Ectodermal cell (in vitro differentiated cells): ENCODE results near the gene MAS1L.

ENCODE experiments used
- H3K27ac ChIP-seq: 2 replicates; pipeline ENCODE4 v1.7.0; 2013; ENCODE audit warnings: mild to moderate bottlenecking, low read depth, low read length; ENCODE audit not compliant: insufficient read depth, poor library complexity, severe bottlenecking
- H3K27me3 ChIP-seq: 2 replicates; pipeline ENCODE4 v1.7.0; 2013; ENCODE audit warnings: mild to moderate bottlenecking, low read length; ENCODE audit not compliant: insufficient read depth, control insufficient read depth, poor library complexity, severe bottlenecking
- H3K36me3 ChIP-seq: one replicate; pipeline ENCODE4 v1.7.0; 2013; ENCODE audit warnings: low read length; ENCODE audit not compliant: control insufficient read depth, insufficient read depth
- H3K4me1 ChIP-seq: one replicate; pipeline ENCODE4 v1.7.0; 2013; ENCODE audit warnings: low read length; ENCODE audit not compliant: control insufficient read depth, insufficient read depth
- H3K4me3 ChIP-seq: 2 replicates; pipeline ENCODE4 v1.7.0; 2013; ENCODE audit warnings: low read depth, low read length, control low read depth; ENCODE audit not compliant: insufficient read depth
- H3K9me3 ChIP-seq: 2 replicates; pipeline ENCODE4 v1.7.0; 2013; ENCODE audit warnings: mild to moderate bottlenecking, low read length, moderate library complexity; ENCODE audit not compliant: control insufficient read depth
- WGBS, 2 experiments: methylation state at CpG; one replicate each; pipeline ENCODE4 v1.1.7; 2013; ENCODE audit warnings: missing lambda C conversion rate in 2 of 2; 5-methylcytosine and 5-hydroxymethylcytosine counted together

The MAS1L gene

DNA sequence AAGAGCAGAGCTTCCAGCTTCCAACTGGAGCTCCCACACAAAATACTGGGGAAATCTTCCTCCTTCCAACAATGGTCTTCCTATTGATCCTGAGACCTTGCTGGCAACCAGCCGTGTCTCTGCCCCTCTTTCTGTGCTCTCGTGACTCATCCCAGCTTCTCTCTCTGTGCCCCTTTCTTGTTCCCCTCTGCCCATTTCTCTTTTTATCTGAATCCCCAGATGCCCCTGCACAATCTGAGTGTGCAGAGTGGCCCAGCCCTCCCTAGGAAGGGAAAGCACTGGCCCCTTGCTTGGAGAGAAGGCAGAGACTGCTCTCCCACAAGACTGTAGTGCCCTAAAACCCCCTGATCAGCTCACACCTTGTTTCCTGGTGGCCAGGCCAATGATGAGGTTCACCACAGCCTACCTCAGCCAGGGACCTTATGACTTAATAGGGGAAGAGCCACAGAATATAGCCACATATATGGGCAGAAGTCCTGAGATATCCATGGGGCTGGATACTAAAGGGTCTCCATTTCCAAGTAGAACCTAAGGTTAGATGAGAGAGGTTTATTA is 23.1 kb upstream of the MAS1L start:
- Histone ChIP-seq H3K27me3 (no peaks in the 10 kb centered on the region), H3K27ac (no peak overlapping the region), H3K9me3 (no peaks in the 10 kb centered on the region), H3K4me3 (no peak overlapping the region), H3K4me1 (peaks cover 3% of the 10 kb centered on the region), H3K36me3 (no peaks in the 10 kb centered on the region)
- 70 to 82% methylated on average over 2 of the region's 2 CpGs for WGBS, 2 experiments

GRCh38 chr6:29510202-29510601 is 22.4 kb upstream of the MAS1L start:
- H3K27ac ChIP-seq = no peak overlapping the region
- no peak overlapping the region for H3K4me3 ChIP-seq
- 42 to 63% methylated on average over 2 to 4 of the region's 4 CpGs for WGBS, 2 experiments
- H3K4me1 ChIP-seq = peaks cover 3% of the 10 kb centered on the region
- no peaks in the 10 kb centered on the region for H3K9me3 ChIP-seq
- no peaks in the 10 kb centered on the region for H3K36me3 ChIP-seq
- H3K27me3 ChIP-seq = no peaks in the 10 kb centered on the region

GRCh38 chr6:29509711-29510110 is 22.0 kb upstream of the MAS1L start:
- H3K27ac ChIP-seq = no peak overlapping the region
- no peaks in the 10 kb centered on the region for H3K36me3 ChIP-seq
- H3K4me3 ChIP-seq = no peak overlapping the region
- H3K27me3 ChIP-seq = no peaks in the 10 kb centered on the region
- H3K4me1 ChIP-seq = peaks cover 3% of the 10 kb centered on the region
- H3K9me3 ChIP-seq = no peaks in the 10 kb centered on the region
- WGBS, 2 experiments = 88 to 89% methylated on average over 9 of the region's 9 CpGs

GRCh38 chr6:29509239-29509638 is 21.5 kb upstream of the MAS1L start:
- no peaks in the 10 kb centered on the region for H3K27me3 ChIP-seq
- no peaks in the 10 kb centered on the region for H3K36me3 ChIP-seq
- WGBS, 2 experiments = 88 to 89% methylated on average over 6 of the region's 6 CpGs
- H3K9me3 ChIP-seq = no peaks in the 10 kb centered on the region
- H3K27ac ChIP-seq = no peak overlapping the region
- H3K4me3 ChIP-seq = no peak overlapping the region
- H3K4me1 ChIP-seq = peaks cover 3% of the 10 kb centered on the region

DNA sequence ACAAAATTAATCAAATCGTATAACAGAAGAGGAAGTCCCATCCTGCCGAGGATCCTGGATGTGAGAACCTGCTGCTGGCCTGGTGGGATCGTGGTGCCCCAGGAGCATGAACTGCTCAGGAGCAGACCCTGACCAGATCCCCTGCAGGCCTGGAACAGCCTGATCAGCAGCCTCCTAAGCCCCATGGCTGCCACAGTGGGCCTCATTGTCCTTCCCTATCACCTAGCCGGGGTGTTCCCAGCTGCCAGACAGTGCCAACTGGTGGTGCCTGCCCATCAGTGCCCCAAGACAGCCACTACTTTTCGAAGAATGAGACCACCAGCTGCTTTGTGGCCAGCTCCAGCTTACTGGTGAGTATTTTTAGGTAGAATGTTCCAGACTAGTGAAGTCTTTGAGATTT is 19.6 kb upstream of the MAS1L start:
- Histone ChIP-seq H3K36me3 (no peaks in the 10 kb centered on the region), H3K27ac (no peak overlapping the region), H3K9me3 (no peaks in the 10 kb centered on the region), H3K27me3 (no peaks in the 10 kb centered on the region), H3K4me3 (no peak overlapping the region), H3K4me1 (peaks cover 3% of the 10 kb centered on the region)
- 92 to 94% methylated on average over 5 of the region's 5 CpGs for WGBS, 2 experiments

DNA sequence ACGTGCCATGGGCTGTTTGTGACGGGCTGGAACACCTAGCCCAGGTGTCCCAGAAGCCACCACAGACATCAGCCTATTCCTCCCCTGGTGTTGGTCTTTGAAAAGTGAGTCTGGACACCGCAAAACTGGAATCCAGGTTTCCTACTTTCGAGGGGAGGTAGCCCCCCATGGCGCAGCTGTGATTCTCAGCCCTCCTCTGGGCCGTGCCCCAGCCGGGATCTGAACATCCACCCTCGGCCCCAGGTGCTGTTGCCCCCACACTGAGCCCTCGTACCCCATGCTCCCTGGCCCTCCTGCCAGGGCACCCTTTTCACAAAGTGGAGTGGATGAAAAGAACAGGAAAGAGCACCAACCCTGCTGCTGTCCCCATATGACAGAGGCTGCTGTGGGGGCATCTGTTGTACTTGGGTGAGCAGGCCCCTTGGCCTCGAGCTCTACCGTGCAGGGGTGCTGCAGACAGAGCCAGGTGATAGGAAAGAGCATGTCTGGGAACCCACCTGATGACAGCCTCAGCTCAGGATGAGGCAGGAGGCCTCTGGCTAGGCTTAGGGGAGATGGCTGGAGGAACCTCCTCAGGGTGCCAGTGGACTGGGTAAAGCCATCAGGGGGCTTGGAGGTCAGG is 18.8 kb upstream of the MAS1L start:
- 85 to 91% methylated on average over 11 of the region's 11 CpGs for WGBS, 2 experiments
- H3K27me3 ChIP-seq = no peaks in the 10 kb centered on the region
- H3K9me3 ChIP-seq = no peaks in the 10 kb centered on the region
- no peak overlapping the region for H3K4me3 ChIP-seq
- H3K36me3 ChIP-seq = no peaks in the 10 kb centered on the region
- H3K4me1 ChIP-seq = peaks cover 3% of the 10 kb centered on the region
- no peak overlapping the region for H3K27ac ChIP-seq

GRCh38 chr6:29505808-29506207 is 18.1 kb upstream of the MAS1L start:
- no peaks in the 10 kb centered on the region for H3K9me3 ChIP-seq
- no peak overlapping the region for H3K4me3 ChIP-seq
- H3K27ac ChIP-seq = no peak overlapping the region
- H3K27me3 ChIP-seq = no peaks in the 10 kb centered on the region
- H3K36me3 ChIP-seq = no peaks in the 10 kb centered on the region
- 92 to 98% methylated on average over 3 of the region's 3 CpGs for WGBS, 2 experiments
- H3K4me1 ChIP-seq = peaks cover 3% of the 10 kb centered on the region

DNA sequence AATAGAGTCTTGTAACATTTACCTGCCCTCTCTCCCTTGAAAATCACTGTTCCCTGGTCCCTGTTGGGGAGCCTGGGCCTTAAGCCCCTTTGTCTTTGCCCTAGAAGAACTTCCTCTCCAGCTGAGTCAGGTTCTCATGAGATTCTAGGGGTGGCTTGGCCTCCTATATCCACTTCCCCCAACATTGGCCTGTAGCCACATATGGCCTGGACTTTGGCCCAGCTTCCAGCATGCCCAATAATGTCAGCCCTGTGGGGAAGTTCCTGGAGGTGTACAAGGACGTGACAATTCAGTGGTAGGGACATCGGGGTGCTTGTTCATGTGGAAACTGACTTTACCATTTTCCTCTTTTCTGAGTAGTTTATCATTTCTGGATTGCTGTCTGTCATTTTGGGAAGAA is 17.2 kb upstream of the MAS1L start:
- H3K4me3 ChIP-seq = no peak overlapping the region
- H3K4me1 ChIP-seq = peaks cover under 1% of the 10 kb centered on the region
- no peaks in the 10 kb centered on the region for H3K9me3 ChIP-seq
- no peaks in the 10 kb centered on the region for H3K36me3 ChIP-seq
- H3K27me3 ChIP-seq = no peaks in the 10 kb centered on the region
- 93 to 100% methylated on average over 2 of the region's 2 CpGs for WGBS, 2 experiments
- no peak overlapping the region for H3K27ac ChIP-seq

DNA sequence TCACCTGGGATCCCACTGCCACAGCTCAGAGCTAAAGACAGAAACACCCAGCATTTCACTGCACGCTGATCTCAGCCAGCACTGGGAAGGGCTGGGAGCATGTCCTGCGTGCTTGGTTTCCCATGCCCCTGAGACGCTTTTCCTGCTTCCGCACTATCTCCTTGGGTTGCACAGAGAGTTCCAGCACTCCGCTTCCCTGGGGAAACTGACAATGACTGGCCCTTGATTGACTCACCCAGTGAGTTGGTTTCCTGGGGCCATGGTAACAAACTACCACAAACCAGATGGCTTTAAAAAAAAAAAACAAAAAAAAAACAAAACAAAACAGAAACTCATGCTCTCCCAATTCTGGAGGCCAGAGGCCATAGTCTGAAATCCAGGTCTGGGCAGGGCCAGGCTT is 14.8 kb upstream of the MAS1L start:
- H3K9me3 ChIP-seq = no peaks in the 10 kb centered on the region
- H3K4me1 ChIP-seq = no peaks in the 10 kb centered on the region
- no peaks in the 10 kb centered on the region for H3K36me3 ChIP-seq
- no peak overlapping the region for H3K4me3 ChIP-seq
- H3K27me3 ChIP-seq = no peaks in the 10 kb centered on the region
- WGBS, 2 experiments = 91 to 92% methylated on average over 5 of the region's 5 CpGs
- no peak overlapping the region for H3K27ac ChIP-seq

GRCh38 chr6:29502181-29502580 is 14.4 kb upstream of the MAS1L start:
- Histone ChIP-seq H3K27me3 (no peaks in the 10 kb centered on the region), H3K27ac (no peak overlapping the region), H3K36me3 (no peaks in the 10 kb centered on the region), H3K9me3 (no peaks in the 10 kb centered on the region), H3K4me3 (no peak overlapping the region), H3K4me1 (no peaks in the 10 kb centered on the region)
- 88 to 95% methylated on average over 3 of the region's 3 CpGs for WGBS, 2 experiments
